Activated T-cell treated with anti-CD3 and anti-CD28 coated beads for 24 hours (primary cell): ENCODE results near the gene ELANE.

ENCODE experiments used
- DNase-seq: peaks from one replicate; pipeline ENCODE4 v3.0.0-alpha.2; 2020; ENCODE audit warnings: low read depth

Gene ELANE

GRCh38 chr19:899336-900042 lies 47.4 kb downstream of the ELANE start:
- DNase-seq, result no peak

- no peak for DNase-seq
These were observed 47.9 kb downstream of the ELANE start for GRCh38 chr19:900043-900301.

- DNase-seq, result no peak
These were observed 48.4 kb downstream of the ELANE start for GRCh38 chr19:900302-901111.

- DNase-seq, result no peak
These were observed 49.4 kb downstream of the ELANE start for GRCh38 chr19:901216-902092.

- no peak for DNase-seq
These were observed 49.9 kb downstream of the ELANE start for GRCh38 chr19:902093-902370.

GRCh38 chr19:902446-903226 lies 50.5 kb downstream of the ELANE start:
- no peak for DNase-seq

- no peak for DNase-seq
These were observed 51.2 kb downstream of the ELANE start for GRCh38 chr19:903266-903797.

- no peak for DNase-seq
These were observed 52.4 kb downstream of the ELANE start for GRCh38 chr19:904545-904944.
